Endothelial cell of umbilical vein (primary cell): Measurements from ENCODE around the gene ZBED4.

Source experiments
- CTCF ChIP-seq, 2 donors: IDR thresholded peaks; 1 replicate in 1 of 2; 2 replicates in 1 of 2; pipeline ENCODE4 v1.5.1; 2011; ENCODE audit warnings: low read length in 2 of 2, mild to moderate bottlenecking in 2 of 2, moderate library complexity in 2 of 2, control low read depth in 1 of 2, inconsistent platforms in 1 of 2, low read depth in 1 of 2; ENCODE audit not compliant: insufficient read depth in 1 of 2; ENCODE audit errors: extremely low read depth in 1 of 2
- EZH2 ChIP-seq: IDR thresholded peaks from 2 replicates; pipeline ENCODE4 v1.6.1; 2012; ENCODE audit warnings: borderline replicate concordance, low read depth, mild to moderate bottlenecking, moderate library complexity, low read length, inconsistent platforms; ENCODE audit not compliant: severe bottlenecking
- MAX ChIP-seq: IDR thresholded peaks from 2 replicates; pipeline ENCODE4 v1.6.1; 2011; ENCODE audit not compliant: insufficient read depth, insufficient read length
- MYC ChIP-seq: IDR thresholded peaks from one replicate; pipeline ENCODE4 v1.6.1; 2011; ENCODE audit warnings: mild to moderate bottlenecking, low read depth, low read length
- POLR2A ChIP-seq: IDR thresholded peaks from 2 replicates; pipeline ENCODE4 v1.6.1; 2012; ENCODE audit warnings: low read depth, mild to moderate bottlenecking, control low read depth, low read length
- POLR2AphosphoS5 ChIP-seq: IDR thresholded peaks from 2 replicates; pipeline ENCODE4 v1.6.1; 2012; ENCODE audit warnings: low read depth, mild to moderate bottlenecking, control low read depth, low read length, moderate library complexity; ENCODE audit not compliant: insufficient read depth

- TF ChIP-seq CTCF (IDR thresholded peaks at IDR 0.05; ENCODE audit: extremely low read depth in 1 of 2, insufficient read depth in 1 of 2, low read depth in 1 of 2, low read length in 2 of 2) = no peak
- no peak for TF ChIP-seq POLR2AphosphoS5
- no peak for TF ChIP-seq EZH2
- TF ChIP-seq POLR2A = no peak
- no peak for TF ChIP-seq MYC
- no peak for TF ChIP-seq MAX
Observed at GRCh38 chr22:49886346-49887063, 32.9 kb downstream of the ZBED4 start.
